ENCODE results near the gene TMEM121.

DNA sequence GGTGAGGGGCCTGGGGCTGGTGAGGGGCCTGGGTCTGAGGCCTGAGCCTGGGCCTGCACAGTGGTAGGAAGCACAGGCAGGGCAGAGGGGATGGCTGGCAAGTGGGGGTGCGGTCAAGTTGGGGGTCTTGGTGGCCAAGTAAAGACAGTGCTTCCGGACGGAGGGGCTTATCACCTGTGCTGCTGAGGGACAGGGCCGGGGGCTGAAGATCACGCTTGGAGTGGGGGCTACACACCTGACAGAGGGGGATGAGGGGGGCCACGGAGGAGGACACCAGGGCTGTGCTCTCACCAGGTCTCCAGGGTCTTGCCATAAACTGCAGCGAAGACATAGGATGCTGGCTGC is 23.1 kb upstream of the TMEM121 start:
- TF ChIP-seq TOX (CRISPR knock-in tag; IDR thresholded peaks at IDR 0.05; ENCODE audit: borderline replicate concordance) = no peak
- TF ChIP-seq ZFP30 (CRISPR knock-in tag; IDR thresholded peaks at IDR 0.05) = no peak
- no peak for TF ChIP-seq ZNF565 (CRISPR knock-in tag; conservative IDR thresholded peaks at IDR 0.05; ENCODE audit: low read depth)
- TF ChIP-seq, protein P1, sequence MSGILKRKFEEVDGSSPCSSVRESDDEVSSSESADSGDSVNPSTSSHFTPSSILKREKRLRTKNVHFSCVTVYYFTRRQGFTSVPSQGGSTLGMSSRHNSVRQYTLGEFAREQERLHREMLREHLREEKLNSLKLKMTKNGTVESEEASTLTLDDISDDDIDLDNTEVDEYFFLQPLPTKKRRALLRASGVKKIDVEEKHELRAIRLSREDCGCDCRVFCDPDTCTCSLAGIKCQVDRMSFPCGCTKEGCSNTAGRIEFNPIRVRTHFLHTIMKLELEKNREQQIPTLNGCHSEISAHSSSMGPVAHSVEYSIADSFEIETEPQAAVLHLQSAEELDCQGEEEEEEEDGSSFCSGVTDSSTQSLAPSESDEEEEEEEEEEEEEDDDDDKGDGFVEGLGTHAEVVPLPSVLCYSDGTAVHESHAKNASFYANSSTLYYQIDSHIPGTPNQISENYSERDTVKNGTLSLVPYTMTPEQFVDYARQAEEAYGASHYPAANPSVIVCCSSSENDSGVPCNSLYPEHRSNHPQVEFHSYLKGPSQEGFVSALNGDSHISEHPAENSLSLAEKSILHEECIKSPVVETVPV (CRISPR knock-in tag; IDR thresholded peaks at IDR 0.05) = no peak
- no peak for TF ChIP-seq ZNF8 (CRISPR knock-in tag; IDR thresholded peaks at IDR 0.05)
- TF ChIP-seq TCF4 (CRISPR knock-in tag; IDR thresholded peaks at IDR 0.05; ENCODE audit: borderline replicate concordance) = no peak
- no peak for TF ChIP-seq ARNTL (CRISPR knock-in tag; IDR thresholded peaks at IDR 0.05; ENCODE audit: borderline replicate concordance, low read depth)
- TF ChIP-seq, protein P2, sequence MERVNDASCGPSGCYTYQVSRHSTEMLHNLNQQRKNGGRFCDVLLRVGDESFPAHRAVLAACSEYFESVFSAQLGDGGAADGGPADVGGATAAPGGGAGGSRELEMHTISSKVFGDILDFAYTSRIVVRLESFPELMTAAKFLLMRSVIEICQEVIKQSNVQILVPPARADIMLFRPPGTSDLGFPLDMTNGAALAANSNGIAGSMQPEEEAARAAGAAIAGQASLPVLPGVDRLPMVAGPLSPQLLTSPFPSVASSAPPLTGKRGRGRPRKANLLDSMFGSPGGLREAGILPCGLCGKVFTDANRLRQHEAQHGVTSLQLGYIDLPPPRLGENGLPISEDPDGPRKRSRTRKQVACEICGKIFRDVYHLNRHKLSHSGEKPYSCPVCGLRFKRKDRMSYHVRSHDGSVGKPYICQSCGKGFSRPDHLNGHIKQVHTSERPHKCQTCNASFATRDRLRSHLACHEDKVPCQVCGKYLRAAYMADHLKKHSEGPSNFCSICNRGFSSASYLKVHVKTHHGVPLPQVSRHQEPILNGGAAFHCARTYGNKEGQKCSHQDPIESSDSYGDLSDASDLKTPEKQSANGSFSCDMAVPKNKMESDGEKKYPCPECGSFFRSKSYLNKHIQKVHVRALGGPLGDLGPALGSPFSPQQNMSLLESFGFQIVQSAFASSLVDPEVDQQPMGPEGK (CRISPR knock-in tag; IDR thresholded peaks at IDR 0.05; ENCODE audit: borderline replicate concordance) = no peak
- no peak for TF ChIP-seq ZNF70 (CRISPR knock-in tag; IDR thresholded peaks at IDR 0.05)
- TF ChIP-seq ESRRG (CRISPR knock-in tag; IDR thresholded peaks at IDR 0.05) = no peak
